ENCODE results near the gene LIN7B. TPM values are rescaled to one million over a fixed set of nuclear protein-coding genes. Genes with fewer than 3 reads are reported as not detected.
"Not testable (repeated sequence)": the region's sequence is repeated elsewhere in the genome, so short reads cannot be mapped to it uniquely, and the experiment has no call there.

LIN7B gene
- total RNA-seq, 1 donor from 2014 or later = 2.5 TPM

DNA sequence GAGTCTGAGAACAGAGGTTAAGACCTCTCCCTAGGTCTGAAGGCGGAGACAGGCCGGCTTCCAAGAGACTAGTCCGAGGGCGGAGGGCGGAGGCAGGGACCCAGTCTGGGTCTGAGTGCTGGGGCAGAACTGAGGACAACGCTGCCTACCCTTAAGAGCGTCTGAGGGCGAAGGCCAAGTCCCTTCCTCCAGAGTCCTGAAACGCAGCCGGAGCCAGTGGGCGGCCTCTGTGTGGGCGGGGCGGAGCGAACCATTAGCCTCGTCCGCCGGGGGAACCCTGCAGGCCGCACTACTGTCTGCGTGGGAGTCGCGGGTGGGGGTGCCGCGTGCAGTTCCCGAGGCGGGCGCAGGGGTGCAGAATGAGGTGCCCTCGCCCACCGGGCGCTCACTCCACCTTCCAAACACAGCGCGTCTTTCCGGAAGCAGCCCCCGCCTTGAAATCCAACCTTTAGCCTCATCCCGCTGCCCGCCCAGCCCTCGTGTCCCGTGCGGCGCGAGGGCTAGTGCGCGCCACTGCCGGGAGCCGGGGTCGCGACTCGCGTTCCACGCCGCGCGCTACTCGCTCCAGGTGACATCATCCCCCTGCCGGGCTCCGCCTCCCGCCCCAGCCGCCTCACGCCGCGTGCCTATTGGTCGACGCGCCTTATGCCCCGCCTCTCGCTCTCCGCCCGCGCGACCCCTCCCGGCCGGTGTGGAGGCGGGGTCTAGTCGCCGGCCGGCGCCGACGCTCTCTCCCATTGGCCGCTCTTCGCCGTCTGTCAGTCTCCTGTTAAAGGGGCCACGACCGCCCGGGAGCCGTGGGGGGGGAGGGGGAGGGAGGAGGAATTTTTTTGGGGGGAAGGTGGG lies 4.6 kb downstream of the LIN7B start, which contains the start of gene C19orf73:
Gene C19orf73, minus strand, starts transcription at position 579 of the 846 bp plus-strand sequence. Its CDS starts 121 bp downstream, at position 458.
- peak; percentile 69 for DNase-seq (ENCODE audit: low read depth)

DNA sequence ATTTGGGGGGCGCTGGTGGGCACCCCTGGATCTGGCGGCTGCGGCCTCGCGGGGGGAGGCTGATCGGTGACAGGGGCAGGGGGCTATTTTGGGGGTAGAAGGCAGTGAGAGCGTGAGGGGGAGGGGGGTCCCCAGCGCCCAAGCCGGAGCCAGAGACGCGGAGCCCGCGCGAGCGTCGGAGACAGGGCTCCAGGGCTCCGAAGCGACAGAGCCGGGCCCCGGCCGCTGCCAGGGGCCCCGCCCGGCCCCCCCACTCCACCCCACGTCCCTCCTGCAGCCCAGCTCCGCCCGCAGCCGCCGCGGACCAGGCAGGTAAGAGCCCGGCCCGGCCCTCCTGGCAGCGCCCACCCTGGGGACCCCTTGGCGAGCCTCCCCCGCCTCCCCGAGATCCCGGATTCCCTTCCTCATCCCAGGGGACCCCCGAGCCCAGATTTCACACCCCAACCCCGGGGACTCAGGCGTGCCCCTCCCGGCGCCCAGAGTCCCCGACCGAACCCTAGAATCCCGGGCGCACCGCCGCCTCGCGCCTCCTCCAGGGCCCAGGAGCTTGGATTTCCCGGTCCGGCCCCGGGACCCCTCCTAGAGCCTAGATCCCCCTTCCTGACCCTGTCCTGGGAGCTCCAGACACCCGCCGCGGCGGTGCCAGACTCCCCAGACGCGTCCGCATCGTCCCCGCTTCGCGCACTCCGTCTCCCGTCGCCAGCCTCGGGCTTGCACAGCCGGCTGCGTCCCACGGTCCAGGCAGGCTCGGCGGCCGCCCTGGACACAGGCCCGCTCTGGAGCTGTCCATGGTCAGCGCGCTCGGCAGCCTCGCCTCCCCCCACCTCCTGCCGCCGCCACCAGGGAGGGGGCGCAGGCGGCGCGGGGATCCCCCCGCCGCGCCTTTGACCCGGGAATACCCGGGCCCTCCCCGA lies 5.5 kb downstream of the LIN7B start, which contains the start of gene PPFIA3:
Gene PPFIA3, plus strand, starts transcription at position 134 of the 914 bp plus-strand sequence. CDS start 8,330 bp downstream, outside the sequence.
- DNase-seq (ENCODE audit: low read depth) = no peak

DNA sequence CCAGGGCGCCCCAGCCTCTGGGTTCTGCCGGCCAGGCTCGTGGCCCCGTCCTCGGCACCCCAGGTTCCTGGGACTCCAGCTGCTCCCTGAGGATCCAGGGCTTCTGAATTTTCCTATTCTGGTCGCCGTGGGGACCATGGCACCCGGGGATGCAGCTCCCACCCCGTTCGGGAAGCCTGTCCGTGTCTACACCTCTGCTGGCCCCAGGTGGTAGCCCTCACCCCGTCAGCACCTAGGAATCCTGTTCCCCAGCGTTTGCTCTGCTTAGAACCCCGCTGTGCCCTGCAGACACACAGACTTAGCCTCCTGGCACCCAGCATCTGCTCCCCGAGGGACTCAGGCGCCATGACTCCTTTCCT lies 6.1 kb downstream of the LIN7B start:
- no peak for DNase-seq (ENCODE audit: low read depth)

DNA sequence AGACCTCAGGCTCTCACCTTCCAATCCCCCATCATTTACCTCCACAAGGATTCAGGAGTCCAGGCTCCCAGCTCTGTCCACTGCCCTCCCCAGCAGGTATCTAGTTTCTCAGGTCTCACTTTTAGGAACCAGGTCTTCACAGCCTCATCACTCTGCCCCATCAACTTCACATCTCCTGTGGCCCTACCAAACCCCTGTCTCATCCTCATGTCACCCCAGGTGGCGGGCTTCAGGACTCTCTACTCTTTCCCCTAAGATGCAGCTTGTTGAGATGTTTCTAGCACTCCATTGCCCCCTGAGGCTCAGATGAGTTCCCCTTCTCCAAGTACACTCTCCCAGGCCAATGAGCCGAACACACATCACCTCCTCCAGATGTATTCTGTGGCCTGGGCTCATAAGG lies 6.7 kb downstream of the LIN7B start:
- no peak for DNase-seq (ENCODE audit: low read depth)

DNA sequence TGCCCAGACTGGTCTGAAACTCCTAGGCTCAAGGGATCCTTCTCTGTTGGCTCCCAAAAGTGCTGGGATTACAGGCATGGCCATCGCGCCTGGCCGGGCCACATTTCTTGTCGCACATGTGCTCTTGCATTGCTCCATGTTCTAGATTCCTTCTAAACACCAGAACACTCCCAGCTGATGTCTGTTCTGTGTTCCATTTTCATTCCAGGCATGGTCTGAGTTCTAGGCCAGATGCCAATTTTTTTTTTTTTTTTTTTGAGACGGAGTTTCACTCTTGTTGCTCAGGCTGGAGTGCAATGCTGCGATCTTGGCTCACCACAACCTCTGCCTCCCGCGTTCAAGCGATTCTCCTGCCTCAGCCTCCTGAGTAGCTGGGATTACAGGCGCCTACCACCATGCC lies 7.7 kb downstream of the LIN7B start:
- not testable (repeated sequence) for DNase-seq (ENCODE audit: low read depth)

DNA sequence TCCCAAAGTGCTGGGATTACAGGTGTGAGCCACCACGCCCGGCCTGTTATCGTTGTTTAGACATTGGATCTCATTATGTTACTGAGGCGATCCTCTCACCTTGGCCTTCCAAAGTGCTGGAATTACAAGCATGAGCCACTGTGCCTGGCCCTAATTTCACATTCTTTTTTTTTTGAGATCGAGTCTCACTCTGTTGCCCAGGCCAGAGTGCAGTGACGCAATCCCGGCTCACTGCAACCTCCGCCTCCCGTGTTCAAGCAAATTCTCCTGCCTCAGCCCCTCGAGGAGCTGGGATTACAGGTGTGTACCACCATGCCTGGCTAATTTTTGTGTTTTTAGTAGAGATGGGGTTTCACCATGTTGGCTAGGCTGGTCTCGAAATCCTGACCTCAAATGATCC lies 9.1 kb downstream of the LIN7B start:
- not testable (repeated sequence) for DNase-seq (ENCODE audit: low read depth)

DNA sequence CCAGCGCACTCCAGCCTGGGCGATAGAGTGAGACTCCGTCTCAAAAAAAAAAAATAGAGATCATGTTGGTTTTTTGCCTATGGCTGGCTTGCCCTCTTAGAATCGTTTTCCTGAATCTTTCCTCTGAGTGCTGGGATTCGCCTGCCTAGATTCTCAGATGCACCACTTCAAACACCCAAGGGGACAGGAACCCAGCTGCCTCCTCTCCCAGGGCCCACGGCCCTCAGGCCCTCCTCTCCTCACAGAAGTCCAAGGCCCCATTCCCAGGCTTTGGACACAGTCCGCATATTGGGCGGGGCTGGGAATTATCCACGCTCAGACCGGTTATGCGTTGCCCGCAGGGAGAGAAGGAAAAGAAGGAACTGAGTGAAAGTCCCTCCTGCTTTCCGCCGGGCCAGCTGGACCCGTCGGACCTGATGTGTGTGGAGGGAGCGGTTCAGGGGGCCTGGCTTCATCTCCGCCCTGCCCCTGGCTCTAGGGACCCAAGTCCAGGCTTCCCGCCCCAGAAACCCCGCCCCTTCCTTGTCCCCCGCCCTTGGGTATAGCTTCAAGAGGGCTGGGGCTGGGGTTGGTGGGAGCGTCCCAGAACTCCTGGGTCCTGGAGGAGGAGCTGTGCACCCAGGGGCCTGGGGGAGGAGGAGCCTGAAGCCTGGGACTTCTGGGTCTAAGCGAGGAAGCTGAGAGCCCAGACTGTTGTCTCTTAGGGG lies 11.0 kb downstream of the LIN7B start:
- no peak for DNase-seq (ENCODE audit: low read depth)

DNA sequence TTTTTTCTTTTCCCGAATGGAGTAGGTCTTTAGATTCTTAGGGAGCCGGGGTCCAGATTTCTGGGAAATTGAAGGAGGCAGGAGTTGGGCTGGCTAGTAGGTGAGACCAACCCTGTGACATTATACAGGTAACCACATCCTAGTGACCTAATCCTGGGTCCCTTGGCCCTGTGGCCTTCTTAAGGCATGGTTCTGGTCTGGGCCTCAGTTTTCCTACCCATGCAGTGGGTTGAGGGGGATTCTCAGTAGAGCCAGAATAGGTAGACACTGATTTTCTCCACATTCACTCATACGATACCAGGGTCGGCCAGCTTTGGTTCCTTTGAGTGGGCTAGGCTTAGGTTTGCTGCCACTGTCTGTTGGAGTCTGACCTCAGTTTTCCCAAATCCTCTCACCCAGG lies 12.4 kb downstream of the LIN7B start:
- no peak for DNase-seq (ENCODE audit: low read depth)

DNA sequence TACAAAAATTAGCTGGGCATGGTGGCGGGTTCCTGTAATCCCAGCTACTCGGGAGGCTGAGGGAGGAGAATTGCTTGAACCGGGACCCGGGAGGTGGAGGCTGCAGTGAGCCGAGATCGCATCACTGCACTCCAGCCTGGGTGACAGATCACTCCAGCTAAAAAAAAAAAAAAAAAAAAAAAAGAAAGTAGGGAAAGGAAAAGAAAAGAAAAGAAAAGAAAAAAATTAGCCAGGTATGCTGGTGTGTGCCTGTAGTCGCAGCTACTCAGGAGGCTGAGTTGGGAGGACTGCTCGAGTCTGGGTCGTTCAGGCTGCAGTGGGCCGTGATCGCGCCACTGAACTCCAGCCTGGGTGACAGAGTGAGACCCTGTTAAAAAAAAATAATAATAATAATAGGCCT lies 13.1 kb downstream of the LIN7B start:
- not testable (repeated sequence) for DNase-seq (ENCODE audit: low read depth)

DNA sequence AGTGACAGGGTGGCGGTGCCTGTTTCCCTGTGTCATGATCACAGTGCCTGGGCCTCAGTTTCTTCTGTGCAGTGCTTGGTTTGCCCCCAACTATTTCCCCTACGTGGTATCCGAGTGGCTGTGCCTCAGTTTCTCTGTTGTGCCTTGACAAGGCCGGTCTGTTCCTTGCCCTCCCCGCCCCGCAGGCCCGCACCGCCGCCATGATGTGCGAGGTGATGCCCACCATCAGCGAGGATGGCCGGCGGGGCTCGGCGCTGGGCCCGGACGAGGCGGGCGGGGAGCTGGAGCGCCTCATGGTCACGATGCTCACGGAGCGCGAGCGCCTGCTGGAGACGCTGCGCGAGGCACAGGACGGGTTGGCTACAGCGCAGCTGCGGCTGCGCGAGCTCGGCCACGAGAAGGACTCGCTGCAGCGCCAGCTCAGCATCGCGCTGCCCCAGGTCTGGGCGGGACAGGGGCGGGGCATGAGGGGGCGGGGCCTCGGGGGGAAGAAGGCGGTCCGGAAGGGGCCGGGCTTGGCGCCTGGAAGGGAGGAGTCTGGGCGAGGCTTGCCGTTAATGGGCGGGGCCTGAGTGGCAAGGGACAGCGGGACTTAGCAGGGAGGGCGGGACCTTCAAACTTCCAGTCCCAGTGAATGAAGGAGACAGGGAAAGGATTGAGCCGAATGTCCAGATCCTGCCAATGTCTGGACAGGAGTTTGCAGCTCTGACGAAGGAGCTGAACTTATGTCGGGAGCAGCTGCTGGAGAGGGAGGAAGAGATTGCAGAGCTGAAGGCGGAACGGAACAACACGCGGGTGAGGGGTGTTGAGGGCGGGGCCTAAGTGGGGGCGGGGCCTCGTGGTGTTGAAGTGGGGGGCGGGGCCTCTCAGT lies 13.7 kb downstream of the LIN7B start:
- peak; percentile 87 for DNase-seq (ENCODE audit: low read depth)

DNA sequence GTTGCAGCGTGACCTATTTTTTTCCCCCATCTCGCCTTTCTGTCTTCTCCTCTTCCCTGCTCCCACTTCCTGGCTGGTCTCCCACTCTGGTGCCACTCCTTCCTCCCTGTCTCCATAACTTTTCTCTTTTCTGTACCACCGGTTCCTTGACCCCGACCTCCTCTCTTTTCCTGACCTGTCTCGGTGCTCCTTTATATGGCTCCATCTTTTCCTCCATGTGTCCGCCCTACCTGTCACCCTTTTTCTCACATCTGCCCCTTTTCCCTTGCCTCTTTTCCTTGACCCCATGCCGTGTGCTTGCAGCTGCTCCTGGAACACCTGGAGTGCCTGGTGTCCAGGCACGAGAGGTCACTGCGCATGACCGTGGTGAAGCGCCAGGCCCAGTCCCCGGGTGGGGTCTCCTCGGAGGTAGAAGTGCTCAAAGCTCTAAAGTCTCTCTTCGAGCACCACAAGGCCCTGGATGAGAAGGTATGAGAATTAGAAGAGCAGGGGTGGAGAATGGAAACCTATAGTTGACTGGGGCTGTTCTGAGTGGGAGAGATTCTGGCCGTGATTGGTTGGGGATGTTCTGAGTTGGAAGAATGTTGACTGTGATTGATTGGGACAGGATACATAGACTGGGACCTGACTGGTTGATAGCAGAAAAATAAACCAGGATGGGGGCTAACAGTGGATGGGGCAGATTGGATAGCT lies 14.5 kb downstream of the LIN7B start:
- DNase-seq (ENCODE audit: low read depth) = no peak

DNA sequence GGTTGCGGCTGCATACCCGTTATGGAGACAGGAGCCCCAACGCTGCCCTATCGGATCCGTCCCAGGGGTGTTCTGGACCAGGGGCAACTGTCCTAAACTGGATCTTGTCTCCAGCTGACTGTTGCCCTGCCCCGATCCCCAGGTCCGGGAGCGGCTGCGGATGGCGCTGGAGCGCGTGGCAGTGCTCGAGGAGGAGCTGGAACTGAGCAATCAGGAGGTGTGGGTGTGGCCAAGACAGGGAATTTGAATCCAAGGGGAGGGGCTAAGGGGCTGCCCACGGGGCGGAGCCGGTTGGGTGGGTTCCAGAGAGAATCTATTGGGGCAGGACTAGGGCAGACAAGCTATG lies 15.0 kb downstream of the LIN7B start:
- no peak for DNase-seq (ENCODE audit: low read depth)

DNA sequence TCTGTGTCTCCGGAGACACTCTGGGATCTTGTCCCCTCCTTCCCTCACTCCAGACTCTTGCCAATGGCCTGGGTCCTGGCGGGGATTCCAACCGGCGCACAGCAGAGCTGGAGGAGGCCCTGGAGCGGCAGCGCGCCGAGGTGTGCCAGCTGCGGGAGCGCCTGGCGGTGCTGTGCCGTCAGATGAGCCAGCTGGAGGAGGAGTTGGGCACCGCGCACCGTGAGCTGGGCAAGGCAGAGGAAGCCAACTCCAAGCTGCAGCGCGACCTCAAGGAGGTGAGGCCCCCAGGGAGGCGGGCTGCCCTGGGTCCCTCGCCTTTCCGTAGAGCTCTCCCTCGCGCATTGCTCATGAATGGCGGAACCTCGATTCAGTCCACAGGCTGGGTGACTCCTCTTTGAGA lies 16.2 kb downstream of the LIN7B start:
- DNase-seq (ENCODE audit: low read depth) = no peak

DNA sequence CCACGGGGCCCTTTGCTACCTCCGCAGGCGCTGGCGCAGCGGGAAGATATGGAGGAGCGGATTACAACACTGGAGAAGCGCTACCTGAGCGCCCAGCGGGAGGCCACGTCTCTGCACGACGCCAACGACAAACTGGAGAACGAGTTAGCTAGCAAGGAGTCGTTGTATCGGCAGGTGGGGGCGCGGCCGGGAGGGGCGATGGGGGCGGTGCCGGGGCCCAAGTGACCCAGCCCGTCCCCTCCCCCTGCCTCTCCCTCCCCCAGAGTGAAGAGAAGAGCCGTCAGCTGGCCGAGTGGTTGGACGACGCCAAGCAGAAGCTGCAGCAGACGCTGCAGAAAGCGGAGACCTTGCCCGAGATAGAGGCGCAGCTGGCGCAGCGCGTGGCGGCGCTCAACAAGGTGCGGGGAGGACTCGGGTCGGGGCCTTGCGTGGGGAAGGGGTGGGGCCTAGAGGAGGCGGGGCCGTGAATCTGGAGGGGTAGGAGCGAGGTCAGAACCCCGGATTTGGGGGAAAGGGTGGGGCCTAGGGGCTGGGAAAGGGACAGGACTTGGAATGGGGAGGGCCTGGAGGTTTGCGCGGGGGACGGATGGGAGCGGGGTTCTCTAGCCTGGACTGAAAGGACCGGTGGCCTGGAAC lies 18.9 kb downstream of the LIN7B start:
- no peak for DNase-seq (ENCODE audit: low read depth)

DNA sequence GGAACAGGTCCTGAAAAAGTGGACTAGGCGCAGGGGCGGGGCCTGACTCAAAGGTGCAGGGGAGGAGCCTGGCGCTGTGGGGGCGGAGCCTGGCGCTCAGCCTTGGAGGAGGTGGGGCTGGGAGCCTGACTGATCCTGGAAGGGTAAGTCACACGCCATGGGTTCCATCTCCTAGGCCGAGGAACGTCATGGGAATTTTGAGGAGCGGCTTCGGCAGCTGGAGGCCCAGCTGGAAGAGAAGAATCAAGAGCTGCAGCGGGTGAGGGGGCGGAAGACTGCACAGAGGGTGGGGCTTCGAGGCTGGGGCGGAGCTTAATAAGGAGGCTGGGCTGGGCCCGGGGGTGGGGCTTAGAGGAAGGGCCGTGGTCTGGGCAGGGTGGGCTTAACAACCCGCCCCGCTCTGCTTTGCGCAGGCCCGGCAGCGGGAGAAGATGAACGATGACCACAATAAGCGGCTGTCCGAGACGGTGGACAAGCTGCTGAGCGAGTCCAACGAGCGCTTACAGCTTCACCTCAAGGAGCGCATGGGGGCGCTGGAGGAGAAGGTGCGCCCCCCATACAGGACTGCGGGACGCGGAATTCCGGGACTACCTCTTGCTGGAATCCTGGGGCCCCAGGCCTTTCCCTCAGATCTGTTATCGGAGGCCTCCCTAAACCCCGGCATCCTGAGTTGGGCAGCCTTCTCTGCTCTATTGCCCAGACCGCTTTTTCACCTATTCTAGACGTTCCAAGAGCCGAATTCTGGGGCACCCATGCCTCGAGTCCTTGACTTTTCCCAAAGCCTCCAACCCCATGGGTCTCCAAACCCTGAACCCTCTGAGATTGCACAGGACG lies 19.7 kb downstream of the LIN7B start:
- DNase-seq (ENCODE audit: low read depth) = peak; percentile 57

DNA sequence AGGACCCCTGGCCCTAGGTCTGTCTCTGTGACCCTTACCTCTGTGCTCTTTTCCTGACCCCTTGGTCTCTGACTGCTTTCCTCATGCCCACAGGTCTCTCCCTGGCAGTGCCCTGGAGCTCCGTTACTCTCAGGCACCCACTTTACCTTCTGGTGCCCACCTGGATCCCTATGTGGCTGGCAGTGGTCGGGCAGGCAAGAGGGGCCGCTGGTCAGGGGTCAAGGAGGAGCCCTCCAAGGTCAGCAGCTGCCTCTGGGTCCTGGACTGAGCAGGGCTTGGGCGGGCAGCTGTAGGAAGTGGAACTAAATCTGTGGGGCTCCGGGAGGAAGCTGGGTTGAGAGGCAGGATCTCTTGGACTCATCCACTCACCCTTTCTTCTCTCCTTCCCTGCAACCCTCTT lies 21.5 kb downstream of the LIN7B start:
- no peak for DNase-seq (ENCODE audit: low read depth)

DNA sequence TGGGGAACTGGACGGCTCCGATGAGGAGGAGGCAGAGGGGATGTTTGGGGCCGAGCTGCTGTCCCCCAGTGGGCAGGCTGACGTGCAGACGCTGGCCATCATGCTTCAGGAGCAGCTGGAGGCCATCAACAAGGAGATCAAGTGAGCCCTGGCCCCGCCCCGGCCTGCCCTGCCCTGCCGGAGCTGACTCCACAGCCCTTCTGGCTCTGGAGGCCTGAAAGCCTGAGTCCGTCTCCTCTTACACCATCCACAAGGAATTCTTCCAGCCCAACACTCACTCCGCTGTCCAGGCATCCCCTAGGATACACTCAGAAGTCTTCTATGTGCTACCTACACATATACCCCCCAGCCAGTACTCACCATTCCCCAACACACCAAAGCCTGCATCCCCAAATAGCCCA lies 22.6 kb downstream of the LIN7B start:
- no peak for DNase-seq (ENCODE audit: low read depth)

DNA sequence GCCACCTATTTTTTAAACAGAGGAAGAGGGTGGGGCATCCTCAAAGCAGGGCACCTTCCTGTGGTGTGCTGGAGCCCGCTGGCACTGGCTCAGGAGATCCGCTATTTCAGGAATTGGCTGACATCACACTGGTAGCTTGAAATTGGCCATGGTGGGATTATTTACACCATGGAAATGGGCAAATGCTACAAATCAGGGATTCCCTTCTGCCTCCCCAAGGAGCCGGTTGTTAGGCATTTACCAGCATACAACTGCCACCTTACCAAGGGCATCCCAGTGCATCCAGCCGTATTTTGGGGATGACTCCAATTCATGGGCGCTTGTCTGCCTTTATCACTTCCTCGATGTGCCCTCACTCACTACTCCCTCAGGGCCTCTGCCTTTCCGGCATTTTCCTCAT lies 26.8 kb downstream of the LIN7B start:
- no peak for DNase-seq (ENCODE audit: low read depth)

DNA sequence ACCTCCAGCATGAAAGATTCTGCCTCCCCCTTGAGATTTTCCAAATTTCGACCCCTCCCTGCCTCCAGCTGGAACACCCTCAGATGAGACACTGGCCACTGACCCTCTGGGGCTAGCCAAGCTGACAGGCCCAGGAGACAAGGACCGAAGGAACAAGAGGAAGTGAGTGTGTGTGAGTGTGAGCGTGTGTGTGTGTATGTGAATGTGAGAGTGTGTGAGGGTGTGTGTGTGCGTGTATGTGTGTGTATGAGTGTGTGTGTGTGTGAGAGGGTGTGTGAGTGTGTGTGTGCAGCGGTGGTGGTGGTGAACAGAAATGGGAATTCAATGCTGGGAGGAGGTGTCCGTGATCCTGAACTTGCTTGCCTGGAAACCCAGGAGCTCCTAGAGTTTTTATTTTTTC lies 27.2 kb downstream of the LIN7B start:
- no peak for DNase-seq (ENCODE audit: low read depth)

Data from renal cortical epithelial cell (primary cell).